Activated naive CD8-positive, alpha-beta T cell (primary cell): Measurements from ENCODE around the gene ZNF398.
"Not testable (repeated sequence)": the region's sequence is repeated elsewhere in the genome, so short reads cannot be mapped to it uniquely, and the experiment has no call there.

Experiments
- H3K27ac Mint-ChIP-seq: one replicate; pipeline ENCODE4 v1.8.0; 2021; ENCODE audit warnings: mixed read lengths
- H3K27me3 Mint-ChIP-seq: one replicate; pipeline ENCODE4 v1.8.0; 2021; ENCODE audit warnings: mixed read lengths
- H3K36me3 Mint-ChIP-seq: one replicate; pipeline ENCODE4 v1.8.0; 2021; ENCODE audit warnings: mixed read lengths
- H3K4me1 Mint-ChIP-seq: one replicate; pipeline ENCODE4 v1.8.0; 2021; ENCODE audit warnings: low read depth, mixed read lengths
- H3K4me3 Mint-ChIP-seq: one replicate; pipeline ENCODE4 v1.8.0; 2021; ENCODE audit warnings: mild to moderate bottlenecking, mixed read lengths
- H3K9me3 Mint-ChIP-seq: one replicate; pipeline ENCODE4 v1.8.0; 2021; ENCODE audit warnings: low read depth, mixed read lengths

Gene ZNF398

GRCh38 chr7:149140831-149141230 lies 6.4 kb upstream of the ZNF398 start:
- Mint-ChIP-seq H3K36me3 (no peaks in the 10 kb centered on the region), H3K27me3 (no peaks in the 10 kb centered on the region), H3K9me3 (no peaks in the 10 kb centered on the region), H3K4me1 (peaks cover 9% of the 10 kb centered on the region), H3K27ac (no peak overlapping the region), H3K4me3 (no peak overlapping the region)

GRCh38 chr7:149141893-149142292 lies 5.4 kb upstream of the ZNF398 start:
- Mint-ChIP-seq H3K4me3 (no peak overlapping the region), H3K36me3 (no peaks in the 10 kb centered on the region), H3K4me1 (peaks cover 12% of the 10 kb centered on the region), H3K9me3 (no peaks in the 10 kb centered on the region), H3K27me3 (no peaks in the 10 kb centered on the region), H3K27ac (no peak overlapping the region)

GRCh38 chr7:149144436-149144922 lies 2.8 kb upstream of the ZNF398 start:
- H3K4me3 Mint-ChIP-seq, H3K9me3 Mint-ChIP-seq, H3K36me3 Mint-ChIP-seq, H3K27ac Mint-ChIP-seq, H3K27me3 Mint-ChIP-seq: not testable (repeated sequence)
- H3K4me1 Mint-ChIP-seq = peaks cover 23% of the 10 kb centered on the region

GRCh38 chr7:149145031-149145845 lies 2.0 kb upstream of the ZNF398 start:
- Mint-ChIP-seq H3K36me3 (no peaks in the 10 kb centered on the region), H3K27ac (peak overlapping the region; percentile 72), H3K27me3 (no peaks in the 10 kb centered on the region), H3K9me3 (no peaks in the 10 kb centered on the region), H3K4me1 (peaks cover 28% of the 10 kb centered on the region), H3K4me3 (peak overlapping the region; percentile 78)

GRCh38 chr7:149147752-149148653 lies 750 bp downstream of the ZNF398 start:
- Mint-ChIP-seq H3K36me3 (no peaks in the 10 kb centered on the region), H3K9me3 (no peaks in the 10 kb centered on the region), H3K27ac (peak overlapping the region; percentile 79), H3K4me3 (peak overlapping the region; percentile 89), H3K4me1 (peaks cover 37% of the 10 kb centered on the region), H3K27me3 (no peaks in the 10 kb centered on the region)

- no peaks in the 10 kb centered on the region for H3K27me3 Mint-ChIP-seq
- peaks cover 39% of the 10 kb centered on the region for H3K4me1 Mint-ChIP-seq
- peaks cover 4% of the 10 kb centered on the region for H3K36me3 Mint-ChIP-seq
- H3K27ac Mint-ChIP-seq = peak overlapping the region; percentile 5
- H3K4me3 Mint-ChIP-seq = peak overlapping the region; percentile 1
- H3K9me3 Mint-ChIP-seq = no peaks in the 10 kb centered on the region
Observed at GRCh38 chr7:149150981-149151380, 3.7 kb downstream of the ZNF398 start.

- Mint-ChIP-seq H3K4me3 (no peak overlapping the region), H3K36me3 (peaks cover 10% of the 10 kb centered on the region), H3K27me3 (no peaks in the 10 kb centered on the region), H3K27ac (no peak overlapping the region), H3K4me1 (peaks cover 38% of the 10 kb centered on the region), H3K9me3 (no peaks in the 10 kb centered on the region)
Observed at GRCh38 chr7:149153346-149153745, 6.1 kb downstream of the ZNF398 start.

GRCh38 chr7:149154056-149154455 lies 6.8 kb downstream of the ZNF398 start:
- no peak overlapping the region for H3K4me3 Mint-ChIP-seq
- H3K36me3 Mint-ChIP-seq = peaks cover 10% of the 10 kb centered on the region
- H3K27ac Mint-ChIP-seq = no peak overlapping the region
- peaks cover 33% of the 10 kb centered on the region for H3K4me1 Mint-ChIP-seq
- H3K9me3 Mint-ChIP-seq = no peaks in the 10 kb centered on the region
- no peaks in the 10 kb centered on the region for H3K27me3 Mint-ChIP-seq

GRCh38 chr7:149156898-149157297 lies 9.6 kb downstream of the ZNF398 start:
- Mint-ChIP-seq H3K4me1 (peaks cover 27% of the 10 kb centered on the region), H3K27me3 (no peaks in the 10 kb centered on the region), H3K36me3 (peaks cover 12% of the 10 kb centered on the region), H3K9me3 (no peaks in the 10 kb centered on the region), H3K4me3 (no peak overlapping the region), H3K27ac (peak overlapping the region; percentile 54)

- H3K27ac Mint-ChIP-seq = no peak overlapping the region
- peaks cover 9% of the 10 kb centered on the region for H3K36me3 Mint-ChIP-seq
- H3K9me3 Mint-ChIP-seq = no peaks in the 10 kb centered on the region
- H3K27me3 Mint-ChIP-seq = no peaks in the 10 kb centered on the region
- no peak overlapping the region for H3K4me3 Mint-ChIP-seq
- H3K4me1 Mint-ChIP-seq = peaks cover 12% of the 10 kb centered on the region
Observed at GRCh38 chr7:149161241-149161848, 14.1 kb downstream of the ZNF398 start.

GRCh38 chr7:149166142-149166541 lies 18.9 kb downstream of the ZNF398 start:
- H3K36me3 Mint-ChIP-seq = peaks cover 3% of the 10 kb centered on the region
- H3K27ac Mint-ChIP-seq = peak overlapping the region; percentile 73
- no peaks in the 10 kb centered on the region for H3K9me3 Mint-ChIP-seq

GRCh38 chr7:149166630-149167352 lies 19.5 kb downstream of the ZNF398 start:
- no peaks in the 10 kb centered on the region for H3K9me3 Mint-ChIP-seq
- no peak overlapping the region for H3K4me3 Mint-ChIP-seq
- peaks cover 3% of the 10 kb centered on the region for H3K36me3 Mint-ChIP-seq
- H3K27me3 Mint-ChIP-seq = no peaks in the 10 kb centered on the region
- H3K4me1 Mint-ChIP-seq = no peaks in the 10 kb centered on the region
- peak overlapping the region; percentile 73 for H3K27ac Mint-ChIP-seq

More at GRCh38 chr7:149166142-149166541, 18.9 kb downstream of the ZNF398 start:
- H3K4me3 Mint-ChIP-seq = no peak overlapping the region
- no peaks in the 10 kb centered on the region for H3K27me3 Mint-ChIP-seq
- no peaks in the 10 kb centered on the region for H3K4me1 Mint-ChIP-seq

- no peak overlapping the region for H3K27ac Mint-ChIP-seq
- H3K4me1 Mint-ChIP-seq = no peaks in the 10 kb centered on the region
- H3K27me3 Mint-ChIP-seq = no peaks in the 10 kb centered on the region
- H3K36me3 Mint-ChIP-seq = peaks cover 6% of the 10 kb centered on the region
- H3K4me3 Mint-ChIP-seq = no peak overlapping the region
- no peaks in the 10 kb centered on the region for H3K9me3 Mint-ChIP-seq
Observed at GRCh38 chr7:149171892-149172533, 24.8 kb downstream of the ZNF398 start.

GRCh38 chr7:149172534-149172920 lies 25.3 kb downstream of the ZNF398 start:
- Mint-ChIP-seq H3K4me1 (no peaks in the 10 kb centered on the region), H3K27me3 (no peaks in the 10 kb centered on the region), H3K27ac (no peak overlapping the region), H3K9me3 (no peaks in the 10 kb centered on the region), H3K4me3 (no peak overlapping the region), H3K36me3 (peaks cover 8% of the 10 kb centered on the region)
